GM10847 (cell line): ENCODE measurements around the gene EDIL3.

Source experiments
- POLR2A ChIP-seq: IDR thresholded peaks from 2 replicates; pipeline ENCODE4 v1.6.1; 2011; ENCODE audit not compliant: insufficient read length; ENCODE audit errors: extremely low read depth

EDIL3 gene

GRCh38 chr5:83957188-83957587, 427.5 kb downstream of the EDIL3 start:
- no peak for TF ChIP-seq POLR2A

GRCh38 chr5:83956386-83956785, 428.3 kb downstream of the EDIL3 start:
- no peak for TF ChIP-seq POLR2A

- TF ChIP-seq POLR2A, result no peak
Measured at GRCh38 chr5:83955916-83956315, 428.8 kb downstream of the EDIL3 start.

GRCh38 chr5:83947763-83948162, 436.9 kb downstream of the EDIL3 start:
- no peak for TF ChIP-seq POLR2A

DNA sequence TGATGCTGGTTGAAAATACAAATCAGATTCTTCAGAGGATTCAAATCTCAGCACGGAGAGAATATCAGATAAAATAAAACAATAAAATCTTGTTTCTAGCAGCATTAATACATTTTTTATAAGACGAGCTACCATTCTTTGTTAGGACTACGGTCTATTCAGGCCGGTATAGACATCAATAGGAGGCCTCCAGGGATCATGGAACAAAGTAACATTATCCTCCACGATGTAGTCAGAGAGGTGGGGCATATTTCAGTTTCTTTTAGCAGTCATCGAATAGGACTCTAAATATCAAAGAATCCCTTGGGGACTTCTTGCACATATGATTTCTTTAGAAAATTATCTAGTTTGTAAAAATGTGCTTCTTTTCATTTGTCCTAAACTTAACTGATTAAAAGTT, 438.2 kb downstream of the EDIL3 start:
- no peak for TF ChIP-seq POLR2A

- no peak for TF ChIP-seq POLR2A
Measured at GRCh38 chr5:83942155-83942554, 442.5 kb downstream of the EDIL3 start.

DNA sequence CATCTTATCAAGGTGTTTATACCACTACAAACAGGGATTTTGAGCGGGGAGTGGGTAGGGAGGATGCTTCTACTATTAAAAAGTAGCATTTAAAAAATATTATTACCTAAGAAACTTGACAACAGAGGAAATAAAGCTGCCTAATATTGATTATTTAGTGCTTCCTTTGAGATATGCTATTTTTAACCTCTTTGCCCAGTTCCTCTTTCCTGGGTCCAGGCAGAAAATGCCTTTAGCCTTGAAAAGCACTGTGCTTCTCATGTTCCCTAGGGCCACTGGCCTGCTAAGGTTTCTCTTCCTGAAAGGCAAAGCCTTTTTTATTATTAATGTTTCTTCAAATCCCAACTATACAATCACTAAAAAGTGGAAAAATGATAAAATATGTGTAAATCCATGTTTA, 446.8 kb downstream of the EDIL3 start:
- TF ChIP-seq POLR2A, result no peak

- TF ChIP-seq POLR2A, result no peak
Measured at GRCh38 chr5:83931969-83932368, 452.7 kb downstream of the EDIL3 start.

DNA sequence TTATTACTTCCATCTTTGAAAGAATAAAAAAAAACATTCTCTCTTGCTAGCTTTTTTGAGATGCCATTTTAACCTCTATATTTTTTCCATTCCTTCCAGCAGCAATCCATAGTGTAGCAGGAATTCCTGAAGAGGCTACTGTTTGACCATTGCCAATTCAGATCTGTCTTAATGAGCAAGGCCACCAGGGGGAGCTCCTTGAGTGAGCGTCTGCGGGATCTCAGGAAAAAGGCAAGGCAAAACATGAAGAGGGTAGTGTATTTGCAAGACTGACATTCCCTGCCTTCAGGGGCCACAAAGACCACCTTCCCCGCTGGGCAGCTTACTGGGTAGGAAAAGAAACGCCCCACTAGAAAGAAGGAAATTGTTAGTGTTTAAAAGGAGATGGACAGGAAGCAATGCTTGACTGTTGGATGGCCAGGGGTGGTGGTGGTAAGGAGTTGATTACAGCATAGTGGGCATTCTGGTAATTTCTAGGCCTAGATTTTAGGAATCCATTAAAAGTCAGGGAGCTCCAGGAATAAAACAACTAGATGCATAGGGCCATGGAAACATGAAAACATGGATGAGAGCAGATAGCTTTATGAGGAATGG, 457.4 kb downstream of the EDIL3 start:
- no peak for TF ChIP-seq POLR2A

DNA sequence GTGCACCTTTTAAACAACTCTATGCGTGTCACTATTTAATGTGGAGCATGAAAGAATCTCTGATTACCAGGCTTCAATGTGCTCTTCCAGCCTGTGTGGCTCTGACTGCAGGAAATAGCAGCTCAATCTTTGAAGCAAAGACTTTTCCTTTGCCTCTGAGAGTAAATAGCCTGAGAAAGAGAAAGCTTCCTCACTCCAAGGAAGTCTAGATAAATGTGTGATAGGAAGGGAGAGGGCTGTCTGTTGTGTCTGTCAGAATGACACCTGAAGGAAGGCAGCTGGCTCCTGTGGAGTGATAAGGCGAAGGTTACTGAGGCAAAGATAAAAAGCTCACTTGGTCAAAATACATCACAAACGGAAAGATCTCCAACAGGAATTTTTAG, 458.7 kb downstream of the EDIL3 start:
- TF ChIP-seq POLR2A, result no peak

DNA sequence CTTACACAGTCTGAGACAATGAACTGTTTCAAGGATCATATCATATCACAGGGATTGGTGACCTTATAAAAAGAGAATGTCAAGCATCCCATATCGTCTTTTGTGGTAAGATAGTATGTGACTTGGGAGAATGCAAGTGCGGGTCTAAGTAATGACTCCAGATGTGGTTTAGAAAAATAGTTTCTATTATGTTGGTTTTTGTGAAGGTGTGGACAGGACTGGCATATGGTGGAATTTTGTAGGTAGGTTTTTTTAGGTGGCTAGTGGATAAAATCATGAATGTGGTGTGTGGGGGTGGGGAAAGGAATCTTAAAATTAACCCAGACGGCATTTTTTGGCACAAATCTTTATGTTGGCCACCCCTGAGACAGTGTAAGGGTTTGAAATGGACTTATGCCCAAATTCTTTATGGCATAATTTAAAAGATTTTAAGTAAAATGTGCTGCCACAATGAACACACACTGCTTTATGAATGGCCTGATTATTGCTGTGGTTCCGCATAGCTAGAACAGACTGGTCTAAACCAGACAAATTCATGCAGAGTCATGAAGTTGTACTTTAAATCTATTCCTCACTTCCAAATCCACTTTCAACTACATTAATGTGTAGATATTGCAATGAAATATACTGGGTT, 459.2 kb downstream of the EDIL3 start:
- TF ChIP-seq POLR2A, result no peak

- no peak for TF ChIP-seq POLR2A
Measured at GRCh38 chr5:83924891-83925290, 459.8 kb downstream of the EDIL3 start.

- no peak for TF ChIP-seq POLR2A
Measured at GRCh38 chr5:83924171-83924570, 460.5 kb downstream of the EDIL3 start.

DNA sequence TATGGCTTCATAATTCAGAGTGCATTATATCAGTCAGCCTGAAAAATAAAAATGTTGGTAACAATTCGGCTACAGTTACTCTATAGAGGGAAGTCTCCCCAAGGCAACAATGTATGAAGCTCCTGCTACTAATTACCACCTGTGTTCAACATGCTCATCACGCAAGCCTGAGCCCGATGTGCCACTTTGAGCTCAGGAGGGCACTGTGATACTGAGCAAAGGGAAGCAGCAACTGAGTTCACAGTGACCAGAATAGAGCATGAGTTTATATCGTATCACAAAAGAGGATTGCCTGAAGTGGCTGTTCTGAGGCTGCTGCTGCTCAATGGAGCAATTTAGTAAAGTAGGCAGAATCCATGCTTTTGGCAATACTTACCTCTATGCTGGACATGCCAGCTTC, 462.0 kb downstream of the EDIL3 start:
- TF ChIP-seq POLR2A, result no peak

DNA sequence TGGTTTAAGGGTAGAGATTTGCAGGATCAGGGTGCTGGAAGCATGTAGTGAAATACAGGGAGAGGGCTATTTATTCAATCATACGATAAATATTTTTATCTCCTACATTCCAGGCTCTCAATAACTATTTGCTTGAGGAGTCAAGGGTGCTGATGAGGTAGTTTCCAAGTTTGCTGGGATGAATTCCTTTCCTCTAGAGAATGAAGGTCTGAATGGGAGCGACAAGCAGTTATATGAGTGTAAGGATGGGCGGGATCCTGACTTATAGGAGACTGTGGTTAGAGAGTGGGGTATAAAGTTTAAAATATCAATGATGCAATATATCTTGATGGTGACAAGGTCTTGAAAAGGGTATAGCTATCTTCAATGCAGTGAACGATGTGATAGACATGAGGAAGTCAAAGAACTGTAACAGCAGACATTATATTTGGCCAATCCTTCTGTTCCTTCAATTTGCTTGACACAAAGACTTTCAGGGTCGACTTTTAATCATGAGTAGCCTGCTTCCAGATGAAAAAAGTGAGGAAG, 462.9 kb downstream of the EDIL3 start:
- TF ChIP-seq POLR2A, result no peak

GRCh38 chr5:83919071-83920041, 465.3 kb downstream of the EDIL3 start:
- TF ChIP-seq POLR2A, result no peak
